HL-60/S4 treated with phorbol 12-myristate 13-acetate at 8.2 ng/mL for 4 days and 3 days (cell line): ENCODE measurements around the gene DHRSX.
"Not testable (repeated sequence)": the region's sequence is repeated elsewhere in the genome, so short reads cannot be mapped to it uniquely, and the experiment has no call there.

Experiments used
- in situ Hi-C: fragments of 300-500 bp; cut with MboI; formaldehyde crosslinking; loops from 2 replicates; pipeline ENCODE4 v1.15.0; 2022; ENCODE audit warnings: low sequenced_read_pairs

Gene DHRSX

DNA sequence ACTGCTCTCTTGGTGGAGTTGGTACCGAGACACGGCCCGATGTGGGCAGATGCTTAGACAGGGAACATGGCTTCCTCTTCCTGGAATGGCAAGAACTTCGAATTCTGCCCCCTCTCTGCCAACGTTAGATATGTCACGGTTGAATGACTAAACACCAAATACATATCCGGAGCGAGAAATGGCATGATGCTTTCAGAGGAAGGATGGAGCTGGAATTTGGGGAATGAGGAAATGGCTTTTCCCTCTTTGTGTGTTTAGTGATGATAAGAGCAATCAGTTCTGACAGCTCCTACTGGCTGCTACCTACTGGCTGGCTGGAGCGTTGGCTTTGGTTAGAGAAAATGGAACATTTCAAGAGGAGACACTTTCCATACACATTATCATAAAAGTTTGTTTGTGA lies 140.0 kb downstream of the DHRSX start:
- in situ Hi-C loops = no loop called here

DNA sequence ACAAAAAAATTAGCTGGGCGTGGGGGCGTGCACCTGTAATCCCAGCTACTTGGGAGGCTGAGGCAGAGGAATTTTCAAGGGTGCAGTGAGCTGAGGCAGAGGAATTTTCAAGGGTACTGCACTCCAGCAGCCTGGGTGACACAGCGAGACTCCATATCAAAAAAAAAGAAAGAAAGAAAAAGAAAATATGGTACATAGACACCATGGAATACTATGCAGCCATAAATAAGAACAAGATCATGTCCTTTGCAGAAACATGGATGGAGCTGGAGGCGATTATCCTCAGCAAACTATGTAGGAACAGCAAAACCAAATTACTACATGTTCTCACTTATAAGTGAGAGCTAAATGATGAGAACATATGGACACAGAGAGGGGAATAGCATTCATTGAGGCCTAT lies 141.3 kb downstream of the DHRSX start:
- in situ Hi-C loops = not testable (repeated sequence)

DNA sequence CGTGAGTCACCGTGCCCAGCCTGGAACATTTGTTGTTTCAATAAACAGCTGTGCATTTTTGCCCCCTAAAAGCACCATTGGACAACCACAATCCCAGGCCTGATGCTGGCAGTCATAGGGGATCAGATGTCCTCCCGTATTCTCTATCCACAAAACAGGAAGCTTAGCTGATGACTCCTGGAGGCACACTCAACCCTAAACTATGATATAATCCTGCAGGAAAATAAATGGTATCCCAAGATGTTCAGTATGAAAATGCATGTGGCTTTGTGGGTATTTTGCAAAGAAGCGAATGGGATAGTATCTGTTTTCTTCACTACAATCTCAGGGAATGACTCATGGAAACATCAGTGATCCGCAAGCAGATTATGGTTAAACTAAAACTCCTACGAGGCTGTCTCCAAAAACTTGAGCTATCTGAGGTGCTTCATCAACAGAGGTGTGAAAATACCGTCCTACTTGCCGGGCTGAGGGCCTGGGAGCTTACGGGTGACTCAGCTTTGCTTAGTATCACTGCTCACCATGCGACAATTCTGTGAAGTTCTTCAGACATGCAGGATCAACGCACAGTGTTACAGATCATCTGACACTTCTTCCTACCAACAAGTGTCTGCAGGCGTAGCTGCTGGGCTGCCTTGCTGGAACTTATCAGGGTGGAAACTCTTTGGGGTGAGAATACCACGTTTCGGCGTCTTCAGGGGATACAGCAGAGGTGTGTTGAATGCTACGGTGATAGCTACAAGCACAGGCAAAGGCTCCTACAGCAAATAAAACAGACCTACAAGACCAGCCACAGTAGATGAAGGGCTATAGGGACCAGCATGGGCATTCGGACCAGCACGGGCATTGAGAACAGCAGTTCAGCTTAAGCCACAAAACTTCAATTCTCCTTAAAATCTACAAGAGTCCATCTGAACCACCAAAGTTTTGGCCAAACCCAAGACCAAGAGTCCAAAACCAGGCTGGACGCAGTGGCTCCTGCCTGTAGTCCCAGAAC lies 148.5 kb downstream of the DHRSX start:
- in situ Hi-C loops = no loop called here

DNA sequence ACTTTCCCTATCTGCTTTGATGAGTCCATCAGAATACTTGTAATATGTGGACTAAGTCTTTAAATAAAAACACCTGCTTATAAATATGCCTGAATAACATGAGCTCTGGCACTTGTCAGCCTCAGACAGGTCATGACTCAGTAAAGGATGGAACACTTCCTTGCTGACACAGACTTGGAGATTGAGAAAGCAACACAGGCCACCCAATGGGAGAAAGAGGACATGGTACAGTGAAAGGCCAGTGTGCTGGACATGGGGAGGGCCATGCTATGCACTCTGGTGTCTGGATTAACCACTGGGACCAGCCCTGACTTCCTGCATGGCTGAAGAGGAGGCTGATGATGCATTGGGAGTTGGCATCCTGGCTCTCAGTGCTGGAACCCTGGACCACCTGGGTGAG lies 149.5 kb downstream of the DHRSX start:
- in situ Hi-C loops = no loop called here

DNA sequence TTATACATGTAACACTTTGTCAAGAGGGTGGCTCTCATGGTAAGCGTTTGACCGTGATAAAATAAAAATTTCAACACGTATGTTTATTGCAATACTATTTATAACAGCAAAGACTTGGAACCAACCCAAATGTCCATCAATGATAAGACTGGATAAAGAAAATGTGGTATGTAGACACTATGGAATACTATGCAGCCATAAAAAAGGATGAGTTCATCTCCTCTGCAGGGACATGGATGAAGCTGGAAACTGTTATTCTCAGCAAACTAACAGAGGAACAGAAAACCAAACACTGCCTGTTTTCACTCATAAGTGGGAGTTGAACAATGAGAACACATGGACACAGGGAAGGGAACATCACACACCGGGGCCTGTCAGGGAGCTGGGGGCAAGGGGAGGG lies 150.1 kb downstream of the DHRSX start:
- in situ Hi-C loops = not testable (repeated sequence)

DNA sequence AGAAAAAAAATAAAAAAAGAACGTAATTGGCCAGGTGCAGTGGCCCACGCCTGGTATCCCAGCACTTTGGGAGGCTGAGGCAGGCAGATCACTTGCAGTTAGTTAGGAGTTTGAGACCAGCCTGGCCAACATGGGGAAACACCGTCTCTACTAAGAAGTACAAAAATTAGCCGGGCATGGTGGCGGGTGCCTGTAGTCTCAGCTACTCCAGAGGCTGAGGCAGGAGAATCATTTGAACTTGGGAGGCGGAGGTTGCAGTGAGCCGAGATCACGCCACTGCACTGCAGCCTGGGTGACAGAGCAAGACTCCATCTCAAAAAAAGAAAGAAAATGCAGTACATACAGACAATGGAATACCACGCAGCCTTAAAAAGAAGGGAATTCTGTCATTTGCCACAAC lies 150.7 kb downstream of the DHRSX start:
- in situ Hi-C loops = not testable (repeated sequence)

DNA sequence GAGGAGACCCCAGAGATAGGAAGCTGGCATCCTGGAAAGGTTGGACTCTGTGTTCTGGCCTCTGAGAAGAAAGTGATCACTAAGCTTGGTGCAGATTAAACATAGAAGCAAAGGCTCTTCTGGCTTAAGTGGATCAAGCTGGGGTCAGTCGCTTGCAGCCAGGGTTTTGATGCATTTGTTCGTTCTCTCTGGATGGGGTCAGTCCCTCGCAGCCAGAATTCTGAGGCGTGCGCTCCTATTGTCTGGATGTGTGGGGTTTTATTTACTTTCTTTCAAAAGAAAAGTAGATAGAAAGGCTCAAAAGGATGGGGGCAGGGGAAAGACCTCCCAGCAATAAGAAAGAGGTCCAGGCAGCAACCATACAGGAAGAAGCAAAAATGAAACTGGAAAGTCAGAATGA lies 152.6 kb downstream of the DHRSX start:
- in situ Hi-C loops = no loop called here

DNA sequence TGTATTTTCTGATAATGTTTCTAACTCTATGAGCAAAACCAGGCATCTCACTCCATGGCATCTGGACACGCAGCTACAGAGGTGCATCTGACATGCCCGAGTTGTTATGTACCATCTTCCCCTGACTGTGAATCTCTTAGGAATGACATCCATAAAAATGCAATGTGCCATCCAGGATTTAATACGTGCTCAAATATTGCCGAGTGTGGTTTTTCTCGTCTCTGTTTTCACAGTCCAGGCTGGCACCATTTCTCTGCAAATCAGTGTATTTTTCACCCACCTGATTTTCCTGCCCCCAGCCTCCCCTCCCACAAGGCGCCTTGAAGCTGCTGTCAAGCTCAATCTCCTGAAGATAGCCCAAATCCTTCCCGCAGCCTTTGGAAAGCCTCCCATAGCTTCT lies 154.6 kb downstream of the DHRSX start:
- in situ Hi-C loops = no loop called here

DNA sequence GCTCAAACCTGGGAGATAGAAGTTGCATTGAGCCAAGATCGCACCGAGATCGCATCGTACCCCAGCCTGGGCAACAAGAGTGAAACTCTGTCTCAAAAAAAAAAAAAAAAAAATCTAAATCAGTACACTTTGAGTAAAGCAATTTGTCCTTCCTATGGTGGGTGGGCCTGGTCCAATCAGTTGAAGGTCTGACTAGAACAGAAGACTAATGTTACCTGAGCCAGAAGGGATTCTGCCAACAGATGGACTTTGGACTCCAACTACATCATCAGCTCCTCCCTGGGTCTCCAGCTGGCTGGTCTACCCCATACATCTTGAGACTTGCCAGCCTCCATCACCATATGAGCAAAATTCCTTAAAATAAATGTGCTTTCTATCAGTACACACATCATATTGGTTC lies 155.2 kb downstream of the DHRSX start:
- in situ Hi-C loops = no loop called here

DNA sequence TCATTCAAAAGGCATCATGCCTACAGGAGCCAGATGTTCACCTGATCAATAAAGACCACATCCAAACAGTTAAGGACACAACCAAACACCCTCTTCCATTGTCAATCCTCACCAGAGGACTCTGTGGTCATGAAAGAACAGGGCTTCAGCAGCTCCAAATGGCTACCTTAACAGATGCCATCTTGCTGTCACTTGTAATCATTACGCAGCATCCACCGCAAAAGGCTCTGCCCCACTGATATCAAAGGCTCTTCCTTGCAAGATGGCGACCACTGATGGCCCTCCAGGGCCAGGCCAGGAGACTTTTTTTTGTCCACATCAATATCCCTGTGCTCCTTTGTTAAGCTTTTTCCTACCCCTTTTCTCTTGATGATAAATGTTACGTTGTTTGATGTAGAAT lies 157.4 kb downstream of the DHRSX start:
- in situ Hi-C loops = no loop called here

DNA sequence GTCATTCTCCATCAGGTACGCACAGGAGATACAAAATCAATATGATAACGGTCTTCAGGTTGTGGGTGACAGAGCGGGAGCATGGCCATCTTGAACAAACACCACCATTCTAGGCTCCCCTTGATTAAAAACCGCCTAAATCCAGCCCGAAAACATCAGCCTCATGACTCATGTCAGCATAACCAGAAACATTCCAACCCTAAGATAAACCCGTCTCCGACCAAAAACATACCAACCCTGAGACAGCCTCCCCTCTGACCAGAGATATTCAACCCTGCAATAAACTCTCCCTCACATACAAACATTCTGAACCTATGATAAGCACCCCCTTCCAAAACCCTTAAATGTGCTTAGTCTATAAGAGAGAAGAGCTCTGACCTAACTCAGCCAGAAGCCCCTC lies 157.9 kb downstream of the DHRSX start:
- in situ Hi-C loops = no loop called here

DNA sequence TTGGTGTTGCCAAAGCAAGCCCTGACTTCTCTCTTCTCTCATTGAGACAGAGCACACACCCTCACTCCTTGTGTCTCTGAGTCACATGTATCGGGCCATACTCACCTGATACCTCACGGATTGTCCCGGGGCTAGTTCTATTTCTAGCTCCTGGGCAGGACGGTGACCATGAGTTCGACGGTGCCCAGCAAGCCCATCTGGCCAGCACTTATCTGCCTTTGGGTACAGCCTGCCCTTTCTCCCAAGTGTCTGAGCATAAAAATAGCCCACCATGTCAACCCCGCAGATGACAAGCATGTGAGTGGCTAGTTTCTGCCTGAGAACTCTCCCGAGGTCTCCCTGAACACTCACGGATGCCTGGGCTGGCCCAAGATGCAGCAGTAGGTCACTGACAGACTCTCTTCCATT lies 158.5 kb downstream of the DHRSX start:
- in situ Hi-C loops = no loop called here

DNA sequence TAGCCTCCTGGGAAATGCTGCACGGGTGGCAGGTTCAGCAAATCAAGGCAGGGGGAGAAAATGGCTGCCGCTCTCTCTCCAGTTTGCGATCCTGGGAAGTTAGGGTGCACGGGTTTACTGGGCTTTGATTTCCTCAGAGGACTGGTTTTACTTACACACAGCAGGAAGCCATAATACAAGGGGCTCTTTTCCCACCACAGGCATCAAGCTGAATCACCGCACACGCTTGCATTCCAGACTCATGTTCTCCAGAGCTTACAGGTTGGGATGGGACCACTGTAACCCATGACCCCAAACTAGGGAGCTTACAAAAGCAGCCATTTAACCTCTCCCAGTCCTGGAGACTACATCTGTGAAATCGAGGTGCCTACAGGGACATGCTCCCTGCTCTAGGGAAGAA lies 159.8 kb downstream of the DHRSX start:
- in situ Hi-C loops = no loop called here

DNA sequence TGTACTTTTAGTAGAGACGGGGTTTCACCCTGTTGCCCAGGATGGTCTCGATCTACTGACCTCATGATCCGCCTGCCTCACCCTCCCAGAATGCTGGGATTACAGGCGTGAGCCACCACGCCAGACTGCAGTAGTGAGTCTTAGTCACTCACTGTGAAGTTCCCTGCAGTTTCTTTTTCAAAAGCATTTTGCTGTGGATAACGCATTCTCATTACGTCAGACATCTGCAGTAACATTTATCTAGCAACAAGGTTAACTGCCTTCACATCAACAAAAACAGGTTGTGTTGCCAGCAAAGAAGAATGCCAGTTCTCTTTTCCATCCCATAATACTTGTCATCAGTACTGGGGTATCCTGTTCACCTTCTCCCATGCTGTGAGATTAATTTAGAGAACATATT lies 164.6 kb downstream of the DHRSX start:
- in situ Hi-C loops = no loop called here

DNA sequence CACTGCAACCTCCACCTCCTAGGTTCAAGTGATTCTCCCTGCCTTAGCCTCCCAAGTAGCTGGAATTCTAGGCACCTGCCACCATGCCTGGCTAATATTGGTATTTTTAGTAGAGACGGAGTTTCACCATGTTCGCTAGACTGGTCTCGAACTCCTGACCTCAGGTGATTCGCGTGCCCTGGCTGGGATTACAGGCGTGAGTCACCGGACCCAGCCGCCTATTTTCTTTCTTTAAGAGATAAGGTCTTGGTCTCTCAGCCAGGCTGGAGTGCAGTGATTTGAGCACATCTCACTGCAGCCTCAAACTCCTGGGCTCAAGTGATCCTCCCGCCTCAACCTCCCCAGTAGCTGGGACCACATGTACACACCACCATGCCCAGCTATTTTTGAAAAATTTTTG lies 166.5 kb downstream of the DHRSX start:
- in situ Hi-C loops = no loop called here

DNA sequence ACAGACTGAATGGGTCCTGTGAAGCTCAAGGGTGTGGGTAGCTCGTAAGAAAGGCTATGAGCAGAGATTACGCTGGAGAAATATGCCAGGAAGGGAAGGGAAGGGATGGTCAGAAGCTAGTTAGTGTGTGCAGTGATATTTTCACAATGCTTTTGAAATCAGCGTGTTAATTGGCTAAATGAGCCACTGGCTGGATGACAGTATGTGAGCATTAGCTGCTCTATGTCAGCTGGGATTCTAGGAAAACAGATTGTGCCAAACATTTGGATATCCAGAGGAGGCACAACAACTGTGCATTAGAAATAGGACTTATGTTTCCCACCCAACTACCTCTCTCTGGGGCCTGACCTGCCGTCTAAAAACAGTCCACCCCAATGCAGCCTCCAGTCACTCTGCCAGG lies 168.5 kb downstream of the DHRSX start:
- in situ Hi-C loops = no loop called here

DNA sequence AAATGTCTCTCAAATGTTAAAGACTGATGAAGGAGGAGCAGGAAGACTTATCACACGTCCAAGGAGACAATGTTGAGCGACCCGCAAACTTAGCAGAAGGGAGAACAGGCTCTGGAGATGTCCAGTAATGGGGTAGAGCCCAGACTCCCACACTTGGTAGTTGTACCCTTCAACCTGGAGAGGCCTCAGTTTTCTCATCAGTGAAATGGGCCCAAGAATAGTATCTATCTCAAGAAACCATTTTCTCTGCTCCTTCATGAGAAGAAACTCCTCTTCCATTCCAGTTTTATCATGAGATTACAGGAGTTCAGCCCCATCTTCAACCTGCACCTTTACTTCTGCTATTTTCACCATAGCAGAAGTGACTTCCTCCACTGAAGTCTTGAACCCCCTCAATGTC lies 169.9 kb downstream of the DHRSX start:
- in situ Hi-C loops = no loop called here

DNA sequence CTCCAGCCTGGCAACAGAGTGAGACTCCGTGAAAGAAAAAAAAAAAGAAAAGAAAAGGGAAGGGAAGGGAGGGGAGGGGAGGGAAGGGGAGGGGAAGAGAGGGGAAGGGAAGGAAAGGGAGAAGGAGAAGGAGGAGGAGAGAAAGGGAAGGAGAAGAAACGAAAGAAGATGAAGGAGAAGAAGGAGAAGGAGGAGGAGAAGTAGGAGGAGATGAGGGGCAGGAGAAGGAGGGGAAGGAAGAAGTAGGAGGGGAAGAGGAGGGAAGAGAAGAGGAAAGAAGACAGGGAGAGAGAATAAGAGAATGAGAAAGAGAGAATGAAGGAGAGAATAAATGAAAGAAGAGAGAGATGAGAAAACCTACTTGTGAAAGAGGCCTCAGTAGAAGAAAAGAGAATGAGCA lies 170.3 kb downstream of the DHRSX start:
- in situ Hi-C loops = no loop called here

DNA sequence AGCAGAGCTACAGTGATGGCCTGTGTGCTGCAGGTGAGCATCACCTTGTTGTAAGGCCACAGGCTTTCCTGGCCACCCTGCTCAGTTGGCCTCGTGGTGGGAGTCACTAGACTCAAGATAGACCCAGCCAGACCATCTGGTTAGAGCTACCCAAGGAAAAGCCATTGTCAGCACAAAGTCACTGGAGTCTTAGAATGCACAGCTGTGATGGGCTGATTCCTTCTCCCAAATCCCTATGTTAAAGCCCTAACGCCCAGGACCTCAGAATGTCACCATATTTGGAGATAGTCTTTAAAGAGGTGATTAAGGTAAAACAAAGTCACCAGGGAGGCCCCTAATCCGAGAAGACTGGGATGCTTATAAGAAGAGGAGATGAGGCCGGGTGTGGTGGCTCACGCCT lies 173.4 kb downstream of the DHRSX start:
- in situ Hi-C loops = no loop called here

DNA sequence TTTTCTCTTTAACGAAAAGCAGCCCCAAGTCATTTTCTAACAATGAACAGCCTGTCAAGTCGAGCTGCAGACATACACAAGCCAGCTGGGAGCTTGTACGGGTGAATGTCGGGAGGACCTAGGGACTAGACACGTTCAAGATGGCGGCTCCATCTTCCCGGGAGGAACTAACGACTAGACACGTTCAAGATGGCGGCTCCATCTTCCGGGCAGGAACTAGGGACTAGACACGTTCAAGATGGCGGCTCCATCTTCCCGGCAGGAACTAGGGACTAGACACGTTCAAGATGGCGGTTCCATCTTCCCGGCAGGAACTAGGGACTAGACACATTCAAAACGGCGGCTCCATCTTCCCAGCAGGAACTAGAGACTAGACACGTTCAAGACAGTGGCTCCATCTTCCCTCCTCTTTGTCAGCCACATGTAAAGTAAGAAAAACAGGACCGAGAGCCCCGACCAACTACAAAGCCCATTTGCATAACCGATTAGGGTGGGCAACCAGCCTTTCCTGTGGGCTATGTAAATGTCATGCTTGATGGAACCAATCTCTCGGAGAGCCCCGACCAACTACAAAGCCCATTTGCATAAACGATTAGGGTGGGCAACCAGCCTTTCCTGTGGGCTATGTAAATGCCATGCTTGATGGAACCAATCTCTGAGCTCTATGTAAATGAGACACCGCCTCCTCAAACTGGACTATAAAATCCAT lies 175.5 kb downstream of the DHRSX start:
- in situ Hi-C loops = no loop called here

DNA sequence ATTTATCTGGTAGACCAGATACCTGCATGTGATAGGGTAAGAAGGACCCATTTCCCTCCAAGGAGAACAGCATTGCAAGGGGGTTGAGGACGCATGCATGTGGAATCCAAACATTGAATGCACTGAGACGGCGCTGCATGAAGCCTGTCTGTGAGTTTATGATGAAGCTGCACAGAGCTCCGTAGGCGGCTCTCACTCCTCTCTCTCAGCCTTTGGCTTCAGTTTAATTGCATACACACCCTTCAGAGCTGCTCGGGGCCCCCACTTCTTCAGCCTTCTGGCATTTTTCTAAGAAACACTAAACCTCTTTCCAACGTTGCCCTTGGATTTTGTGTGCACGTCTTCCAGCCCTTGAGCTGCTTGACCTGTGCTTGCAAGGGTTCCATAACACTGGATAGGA lies 176.6 kb downstream of the DHRSX start:
- in situ Hi-C loops = no loop called here

DNA sequence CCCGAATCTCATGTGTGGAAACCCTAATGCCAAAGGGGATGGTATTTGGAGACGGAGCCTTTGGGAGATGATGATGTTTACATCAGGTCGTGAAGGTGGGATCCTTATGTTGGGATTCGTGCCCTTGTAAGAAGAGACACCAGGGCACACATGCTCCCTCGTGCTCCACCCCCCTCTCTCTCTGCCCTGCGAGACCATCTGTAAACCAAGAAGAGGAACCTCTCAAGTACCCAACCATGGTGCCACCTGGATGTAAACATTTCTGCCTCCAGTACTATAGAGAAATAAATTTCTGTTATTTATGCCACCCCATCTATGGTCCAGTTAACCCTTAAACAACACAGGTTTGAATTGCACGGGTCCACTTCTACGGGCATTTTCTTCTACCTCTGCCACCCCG lies 179.4 kb downstream of the DHRSX start:
- in situ Hi-C loops = no loop called here
